AG08396 (cell line): Measurements from ENCODE around the gene DAPK1.

Source experiments
- DNase-seq: peaks from one replicate; pipeline ENCODE4 v3.0.0; 2012; ENCODE audit warnings: low spot score, mixed read lengths

The DAPK1 gene

GRCh38 chr9:87569008-87569509 is 71.4 kb downstream of the DAPK1 start:
- DNase-seq = no peak

GRCh38 chr9:87569518-87569917 is 71.9 kb downstream of the DAPK1 start:
- DNase-seq = no peak

GRCh38 chr9:87570000-87570908 is 72.6 kb downstream of the DAPK1 start:
- no peak for DNase-seq

- DNase-seq = no peak
Observed at GRCh38 chr9:87572719-87573118, 75.1 kb downstream of the DAPK1 start.

- no peak for DNase-seq
Observed at GRCh38 chr9:87573841-87574342, 76.2 kb downstream of the DAPK1 start.

- DNase-seq = no peak
Observed at GRCh38 chr9:87577746-87578145, 80.1 kb downstream of the DAPK1 start.

- no peak for DNase-seq
Observed at GRCh38 chr9:87578625-87579024, 81.0 kb downstream of the DAPK1 start.

GRCh38 chr9:87579781-87580541 is 82.3 kb downstream of the DAPK1 start:
- DNase-seq = no peak

- no peak for DNase-seq
Observed at GRCh38 chr9:87580941-87581438, 83.3 kb downstream of the DAPK1 start.

- DNase-seq = no peak
Observed at GRCh38 chr9:87581513-87581912, 83.8 kb downstream of the DAPK1 start.

- no peak for DNase-seq
Observed at GRCh38 chr9:87581949-87582637, 84.4 kb downstream of the DAPK1 start.

GRCh38 chr9:87584326-87584725 is 86.7 kb downstream of the DAPK1 start:
- no peak for DNase-seq

- no peak for DNase-seq
Observed at GRCh38 chr9:87585123-87585855, 87.6 kb downstream of the DAPK1 start.

- no peak for DNase-seq
Observed at GRCh38 chr9:87586731-87587355, 89.2 kb downstream of the DAPK1 start.

GRCh38 chr9:87587356-87587745 is 89.7 kb downstream of the DAPK1 start:
- no peak for DNase-seq

GRCh38 chr9:87587864-87588263 is 90.2 kb downstream of the DAPK1 start:
- DNase-seq = no peak

- DNase-seq = no peak
Observed at GRCh38 chr9:87588339-87588738, 90.7 kb downstream of the DAPK1 start.

- DNase-seq = no peak
Observed at GRCh38 chr9:87590996-87591395, 93.3 kb downstream of the DAPK1 start.

- peak; percentile 45 for DNase-seq
Observed at GRCh38 chr9:87592554-87593358, 95.1 kb downstream of the DAPK1 start.
